SH-SY5Y (cell line): ENCODE results near the gene PLIN3.

Experiments
- GATA2 ChIP-seq: IDR thresholded peaks from 2 replicates; pipeline ENCODE4 v1.6.1; 2011; ENCODE audit warnings: mild to moderate bottlenecking, low read depth, low read length
- GATA3 ChIP-seq: IDR thresholded peaks from 2 replicates; pipeline ENCODE4 v1.6.1; 2011; ENCODE audit warnings: low read depth, mild to moderate bottlenecking, low read length, moderate library complexity

DNA sequence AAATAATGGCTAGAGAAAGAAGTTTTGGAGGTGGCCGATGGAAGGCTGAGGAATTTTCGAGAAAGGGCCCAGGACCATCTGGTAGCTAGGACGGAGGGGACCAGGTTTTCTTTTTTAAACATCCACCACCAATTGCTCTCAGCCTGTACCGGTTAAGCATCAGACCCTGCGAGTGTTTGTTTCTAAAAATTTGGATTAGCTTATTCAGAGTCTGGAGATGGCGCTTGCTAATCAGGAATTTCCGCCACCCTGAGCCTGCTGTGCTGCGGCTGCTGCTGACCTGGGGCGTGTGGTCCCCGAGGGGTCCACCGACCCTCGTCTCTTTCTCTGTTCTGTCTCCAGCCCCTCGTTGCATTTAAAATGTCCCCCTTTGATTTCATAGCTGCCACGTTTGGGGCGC lies 43.8 kb upstream of the PLIN3 start:
- no peak for TF ChIP-seq GATA2
- TF ChIP-seq GATA3: no peak
